HepG2 (cell line): ENCODE data around the gene PYGB. TPM values are rescaled to one million over a fixed set of nuclear protein-coding genes. Genes with fewer than 3 reads are reported as not detected.

Experiments used
- DMAP1 ChIP-seq: IDR thresholded peaks from 2 replicates; pipeline ENCODE4 v1.6.1; 2016
- MYC ChIP-seq: sonication (generic); formaldehyde crosslinking; IDR thresholded peaks from 2 replicates; pipeline ENCODE4 v1.9.0; 2021; ENCODE audit warnings: missing genetic modification reagents, borderline replicate concordance
- polyA plus RNA-seq, 8 experiments: library from polyadenylated mRNA; depleted of rRNA in 3 of 8; stranded (reverse) in 7 of 8; unstranded in 1 of 8; fragments of >200 nt; fragmentation: Illumina TruSeq in 4 of 8; extraction: Trizol in 4 of 8; gene quantifications; 2 replicates each; pipeline versions ENCODE4 v1.2.1 to v1.2.3, GENCODE V29; 2011 to 2016; ENCODE audit warnings: low read depth in 4 of 8, missing spikeins in 1 of 8, mixed read lengths in 1 of 8; ENCODE audit not compliant: insufficient read depth in 1 of 8
- total RNA-seq, 5 experiments: library from RNA; depleted of rRNA; stranded (reverse); fragments of >200 nt; fragmentation: Illumina TruSeq; extraction: Trizol; gene quantifications; 2 replicates each; pipeline ENCODE4 v1.2.3, GENCODE V29; 2016; ENCODE audit warnings: low read depth in 1 of 5
- TF ChIP-seq, protein P1 (sequence below), 2 experiments: IDR thresholded peaks; 2 replicates each; pipeline ENCODE4 v1.6.1; 2011 to 2012; ENCODE audit warnings: low read length in 2 of 2, borderline replicate concordance in 1 of 2, low read depth in 1 of 2, mild to moderate bottlenecking in 1 of 2, moderate library complexity in 1 of 2
- TF ChIP-seq, protein P2 (sequence below): sonication (generic); formaldehyde crosslinking; IDR thresholded peaks from 2 replicates; pipeline ENCODE4 v1.5.0; 2020; ENCODE audit warnings: mild to moderate bottlenecking, missing genetic modification reagents, moderate library complexity

The PYGB gene
- total and polyA plus RNA-seq, 2 of the 13 experiments (the other 11 are each of a cell fraction or from before 2014, with no cell fraction given) = 24.2 to 86.3 TPM

DNA sequence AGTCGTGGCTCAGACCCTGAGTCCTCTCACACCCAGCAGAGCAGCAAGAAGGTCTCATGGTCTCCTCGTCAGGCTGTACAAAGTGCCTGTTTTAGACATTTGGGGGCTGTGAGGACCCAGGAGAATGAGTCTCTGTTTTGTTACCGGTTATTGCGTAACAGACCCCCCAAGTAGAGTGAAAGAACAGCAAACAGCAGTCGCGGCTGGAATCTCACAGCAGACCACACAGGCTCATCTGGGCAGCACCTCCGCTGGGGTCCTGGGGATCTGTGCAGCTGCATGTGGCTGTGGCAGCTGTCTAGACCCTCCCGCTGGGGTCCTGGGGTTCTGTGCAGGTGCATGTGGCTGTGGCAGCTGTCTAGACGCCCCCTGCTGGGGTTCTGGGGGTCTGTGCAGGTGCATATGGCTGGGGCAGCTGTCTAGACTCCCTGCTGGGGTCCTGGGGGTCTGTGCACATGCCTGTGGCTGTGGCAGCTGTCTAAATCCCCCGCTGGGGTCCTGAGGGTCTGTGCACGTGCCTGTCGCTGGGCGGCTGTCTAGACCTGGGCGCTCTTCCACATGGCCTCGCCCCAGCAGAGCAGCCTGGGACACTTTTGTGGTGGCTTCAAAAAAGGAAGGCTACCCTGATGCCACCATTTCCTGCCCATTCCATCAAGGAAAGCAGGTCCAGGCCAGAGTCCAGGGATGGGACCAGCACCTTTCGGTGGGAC lies 27.7 kb upstream of the PYGB start (continued):
- TF ChIP-seq MYC (CRISPR knock-in tag) (peak; percentile 49; the same call in 1 of the 2 replicates), DMAP1 (CRISPR knock-in tag) (no peak)
- TF ChIP-seq, protein P1, sequence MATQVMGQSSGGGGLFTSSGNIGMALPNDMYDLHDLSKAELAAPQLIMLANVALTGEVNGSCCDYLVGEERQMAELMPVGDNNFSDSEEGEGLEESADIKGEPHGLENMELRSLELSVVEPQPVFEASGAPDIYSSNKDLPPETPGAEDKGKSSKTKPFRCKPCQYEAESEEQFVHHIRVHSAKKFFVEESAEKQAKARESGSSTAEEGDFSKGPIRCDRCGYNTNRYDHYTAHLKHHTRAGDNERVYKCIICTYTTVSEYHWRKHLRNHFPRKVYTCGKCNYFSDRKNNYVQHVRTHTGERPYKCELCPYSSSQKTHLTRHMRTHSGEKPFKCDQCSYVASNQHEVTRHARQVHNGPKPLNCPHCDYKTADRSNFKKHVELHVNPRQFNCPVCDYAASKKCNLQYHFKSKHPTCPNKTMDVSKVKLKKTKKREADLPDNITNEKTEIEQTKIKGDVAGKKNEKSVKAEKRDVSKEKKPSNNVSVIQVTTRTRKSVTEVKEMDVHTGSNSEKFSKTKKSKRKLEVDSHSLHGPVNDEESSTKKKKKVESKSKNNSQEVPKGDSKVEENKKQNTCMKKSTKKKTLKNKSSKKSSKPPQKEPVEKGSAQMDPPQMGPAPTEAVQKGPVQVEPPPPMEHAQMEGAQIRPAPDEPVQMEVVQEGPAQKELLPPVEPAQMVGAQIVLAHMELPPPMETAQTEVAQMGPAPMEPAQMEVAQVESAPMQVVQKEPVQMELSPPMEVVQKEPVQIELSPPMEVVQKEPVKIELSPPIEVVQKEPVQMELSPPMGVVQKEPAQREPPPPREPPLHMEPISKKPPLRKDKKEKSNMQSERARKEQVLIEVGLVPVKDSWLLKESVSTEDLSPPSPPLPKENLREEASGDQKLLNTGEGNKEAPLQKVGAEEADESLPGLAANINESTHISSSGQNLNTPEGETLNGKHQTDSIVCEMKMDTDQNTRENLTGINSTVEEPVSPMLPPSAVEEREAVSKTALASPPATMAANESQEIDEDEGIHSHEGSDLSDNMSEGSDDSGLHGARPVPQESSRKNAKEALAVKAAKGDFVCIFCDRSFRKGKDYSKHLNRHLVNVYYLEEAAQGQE (IDR thresholded peaks at IDR 0.05; ENCODE audit: borderline replicate concordance in 1 of 2, low read depth in 1 of 2, low read length in 2 of 2) = no peak
- TF ChIP-seq, protein P2, sequence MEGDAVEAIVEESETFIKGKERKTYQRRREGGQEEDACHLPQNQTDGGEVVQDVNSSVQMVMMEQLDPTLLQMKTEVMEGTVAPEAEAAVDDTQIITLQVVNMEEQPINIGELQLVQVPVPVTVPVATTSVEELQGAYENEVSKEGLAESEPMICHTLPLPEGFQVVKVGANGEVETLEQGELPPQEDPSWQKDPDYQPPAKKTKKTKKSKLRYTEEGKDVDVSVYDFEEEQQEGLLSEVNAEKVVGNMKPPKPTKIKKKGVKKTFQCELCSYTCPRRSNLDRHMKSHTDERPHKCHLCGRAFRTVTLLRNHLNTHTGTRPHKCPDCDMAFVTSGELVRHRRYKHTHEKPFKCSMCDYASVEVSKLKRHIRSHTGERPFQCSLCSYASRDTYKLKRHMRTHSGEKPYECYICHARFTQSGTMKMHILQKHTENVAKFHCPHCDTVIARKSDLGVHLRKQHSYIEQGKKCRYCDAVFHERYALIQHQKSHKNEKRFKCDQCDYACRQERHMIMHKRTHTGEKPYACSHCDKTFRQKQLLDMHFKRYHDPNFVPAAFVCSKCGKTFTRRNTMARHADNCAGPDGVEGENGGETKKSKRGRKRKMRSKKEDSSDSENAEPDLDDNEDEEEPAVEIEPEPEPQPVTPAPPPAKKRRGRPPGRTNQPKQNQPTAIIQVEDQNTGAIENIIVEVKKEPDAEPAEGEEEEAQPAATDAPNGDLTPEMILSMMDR (CRISPR knock-in tag) = peak; percentile 61
